NCI-H2081 treated with DMSO at 0.1 percent for 48 hours (cell line): Measurements from ENCODE around the gene NOTO.
A peak's percentile ranks its signal among the peaks of the same experiment; 100 is the strongest.
"Not testable (repeated sequence)": the region's sequence is repeated elsewhere in the genome, so short reads cannot be mapped to it uniquely, and the experiment has no call there.

ENCODE experiments used
- DNase-seq: peaks from one replicate; lab custom pipeline; 2025; lab: John Stamatoyannopoulos, UW

Gene NOTO

DNA sequence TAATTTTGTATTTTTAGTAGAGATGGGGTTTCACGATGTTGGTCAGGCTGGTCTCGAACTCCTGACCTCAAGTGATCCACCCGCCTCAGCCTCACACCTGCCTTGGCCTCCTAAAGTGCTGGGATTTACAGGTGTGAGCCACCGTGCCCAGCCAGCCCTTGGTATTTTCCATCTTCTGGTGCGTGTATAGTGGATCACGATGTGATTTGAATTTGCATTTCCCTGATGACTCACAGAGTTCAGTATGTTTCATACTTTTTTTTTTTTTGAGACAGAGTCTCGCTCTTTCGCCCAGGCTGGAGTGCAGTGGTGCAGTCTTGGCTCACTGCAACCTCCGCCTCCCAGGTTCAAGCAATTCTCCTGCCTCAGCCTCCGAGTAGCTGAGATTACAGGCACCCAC lies 2.1 kb upstream of the NOTO start:
- DNase-seq: not testable (repeated sequence)

DNA sequence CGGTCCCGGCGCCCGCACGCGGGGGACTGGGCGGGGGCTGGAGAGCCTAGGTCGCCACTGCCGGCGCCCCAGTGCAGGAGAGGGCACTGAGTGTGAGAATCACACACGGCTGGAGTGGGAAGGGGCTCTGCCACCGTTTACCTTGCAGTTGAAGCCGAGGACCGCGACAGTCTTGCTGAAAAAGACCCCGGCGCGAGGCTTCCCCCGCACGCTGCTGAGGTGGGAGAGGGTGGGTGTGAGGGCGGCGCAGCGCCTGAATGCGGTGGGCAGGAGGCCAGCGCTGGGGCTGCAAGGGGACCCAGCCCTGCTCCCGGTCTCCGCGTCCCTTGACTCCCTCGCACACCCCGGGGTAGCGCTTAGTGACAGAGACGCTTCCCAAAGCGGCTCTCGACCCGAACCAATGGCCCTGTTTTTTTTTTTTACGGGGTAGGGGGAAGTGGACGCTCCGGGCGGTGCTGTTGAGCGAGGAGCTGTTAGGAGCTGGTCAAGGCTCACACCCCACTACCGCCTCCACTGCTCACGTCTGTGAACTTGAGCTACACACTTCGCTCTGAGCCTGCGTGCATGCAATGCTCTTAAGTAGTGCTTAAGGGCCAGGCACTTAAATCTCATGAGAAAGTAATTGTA lies 794 bp downstream of the NOTO start:
- no peak for DNase-seq

DNA sequence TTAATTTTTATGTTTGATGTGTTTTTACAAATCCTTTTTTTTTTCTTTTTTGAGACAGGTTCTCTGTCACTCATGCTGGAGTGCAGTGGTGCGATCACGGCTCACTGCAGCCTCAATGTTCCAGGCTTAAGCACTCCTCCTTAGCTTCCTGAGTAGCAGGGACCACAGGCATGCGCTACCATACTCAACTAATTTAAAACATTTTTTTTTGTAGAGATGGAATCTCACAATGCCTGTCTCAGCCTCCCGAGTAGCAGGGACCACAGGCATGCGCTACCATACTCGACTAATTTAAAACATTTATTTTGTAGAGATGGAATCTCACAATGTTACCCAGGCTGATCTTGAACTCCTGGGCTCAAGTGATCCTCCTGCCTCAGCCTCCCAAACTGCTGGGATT lies 3.2 kb downstream of the NOTO start:
- no peak for DNase-seq

DNA sequence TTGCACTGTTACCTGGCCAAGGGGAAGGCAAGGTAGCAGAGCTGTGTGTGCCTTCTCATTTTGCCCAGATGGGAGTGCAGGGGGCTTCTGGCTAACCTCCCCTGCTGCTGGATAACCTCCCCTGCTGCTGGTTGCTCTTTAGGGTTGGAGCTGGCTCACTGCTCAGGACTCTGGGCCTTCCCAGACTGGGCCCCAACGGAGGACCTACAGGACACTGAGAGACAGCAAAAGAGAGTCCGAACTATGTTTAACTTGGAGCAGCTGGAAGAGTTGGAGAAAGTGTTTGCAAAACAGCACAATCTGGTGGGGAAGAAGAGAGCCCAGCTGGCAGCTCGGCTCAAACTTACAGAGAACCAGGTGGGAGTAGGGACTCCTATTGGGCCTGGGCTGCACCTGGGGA lies 5.9 kb downstream of the NOTO start:
- DNase-seq: no peak

DNA sequence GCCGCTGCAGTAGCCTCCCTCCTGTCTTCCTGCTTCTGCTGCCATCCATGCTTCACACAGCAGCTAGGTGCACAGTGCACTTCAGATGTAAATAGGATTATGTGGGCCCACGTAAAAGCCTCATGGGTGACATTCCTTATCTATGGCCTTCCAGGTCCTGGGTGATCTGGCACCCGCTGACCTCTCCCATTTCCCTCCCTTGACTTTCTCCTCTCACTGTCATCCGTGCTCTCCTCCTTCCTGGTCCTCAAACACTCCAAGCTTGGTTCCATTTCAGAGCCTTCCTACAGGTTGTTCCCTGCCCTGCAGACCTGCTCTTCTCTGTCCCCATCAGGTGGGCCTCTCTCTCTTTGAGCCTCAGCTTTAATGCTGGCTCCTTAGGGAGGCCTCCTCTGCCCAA lies 7.6 kb downstream of the NOTO start:
- no peak for DNase-seq

DNA sequence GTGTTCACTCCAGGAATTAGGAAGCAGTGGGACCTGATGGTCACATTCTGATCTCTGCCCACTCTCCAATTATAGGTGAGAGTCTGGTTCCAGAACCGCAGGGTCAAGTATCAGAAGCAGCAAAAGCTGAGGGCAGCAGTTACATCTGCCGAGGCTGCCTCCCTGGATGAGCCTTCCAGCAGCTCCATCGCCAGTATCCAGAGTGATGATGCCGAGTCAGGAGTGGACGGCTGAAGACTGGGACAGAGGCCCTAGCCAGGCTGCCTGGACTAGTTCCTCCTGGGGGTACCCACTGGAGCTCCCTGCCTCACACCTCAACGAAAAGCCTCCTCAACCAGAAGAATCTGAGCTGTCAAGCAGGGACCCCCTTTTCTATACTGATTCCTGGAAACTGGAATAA lies 8.3 kb downstream of the NOTO start:
- DNase-seq: no peak

DNA sequence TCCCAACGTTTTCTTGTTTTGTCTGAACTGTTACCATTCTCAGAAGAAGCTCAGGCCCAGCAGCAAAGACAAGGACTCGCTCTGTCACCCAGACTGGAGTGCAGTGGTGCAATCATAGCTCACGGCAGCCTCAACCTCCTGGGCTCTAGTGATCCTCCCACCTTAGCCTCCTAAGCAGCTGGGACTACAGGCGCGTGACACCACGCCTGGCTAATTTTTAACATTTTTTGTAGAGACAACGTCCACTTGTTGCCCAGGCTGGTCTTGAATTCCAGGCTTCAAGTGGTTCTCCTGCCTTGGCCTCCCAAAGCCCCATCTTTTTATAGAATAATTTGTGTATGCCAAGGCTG lies 9.7 kb downstream of the NOTO start:
- no peak for DNase-seq

DNA sequence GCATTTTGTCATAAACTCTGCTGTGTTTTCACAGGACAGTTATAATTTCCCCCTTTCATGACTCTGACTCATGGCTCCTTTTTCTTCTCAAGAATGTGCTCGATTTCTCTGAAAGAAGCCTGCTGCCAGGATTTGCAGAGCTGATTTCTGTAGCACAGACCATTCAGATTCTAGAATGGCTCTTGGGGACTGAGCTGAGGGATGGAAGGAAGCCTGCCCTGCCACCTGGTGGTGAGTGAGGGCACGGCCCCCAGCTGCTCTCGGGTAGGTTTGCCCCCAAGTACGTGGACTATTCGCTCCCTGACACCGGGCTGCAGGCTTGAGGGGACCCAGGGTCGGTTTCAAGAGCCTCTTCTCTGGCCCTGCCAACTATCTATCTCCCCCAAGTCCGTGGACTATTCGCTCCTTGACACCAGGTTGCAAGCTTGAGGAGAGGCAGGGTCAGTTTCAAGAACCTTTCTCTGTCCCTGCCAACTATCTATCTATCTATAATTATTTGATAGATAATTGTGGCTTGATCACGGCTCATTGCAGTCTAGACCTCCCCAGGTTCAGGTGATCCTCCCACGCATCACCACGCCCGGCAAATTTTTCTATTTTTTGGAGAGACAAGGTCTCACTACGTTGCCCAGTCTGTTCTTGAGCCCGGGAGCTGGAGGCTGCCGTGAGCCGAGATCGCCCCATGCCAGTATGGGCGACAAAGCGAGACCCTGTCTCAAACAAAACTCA lies 10.2 kb downstream of the NOTO start:
- DNase-seq: no peak

DNA sequence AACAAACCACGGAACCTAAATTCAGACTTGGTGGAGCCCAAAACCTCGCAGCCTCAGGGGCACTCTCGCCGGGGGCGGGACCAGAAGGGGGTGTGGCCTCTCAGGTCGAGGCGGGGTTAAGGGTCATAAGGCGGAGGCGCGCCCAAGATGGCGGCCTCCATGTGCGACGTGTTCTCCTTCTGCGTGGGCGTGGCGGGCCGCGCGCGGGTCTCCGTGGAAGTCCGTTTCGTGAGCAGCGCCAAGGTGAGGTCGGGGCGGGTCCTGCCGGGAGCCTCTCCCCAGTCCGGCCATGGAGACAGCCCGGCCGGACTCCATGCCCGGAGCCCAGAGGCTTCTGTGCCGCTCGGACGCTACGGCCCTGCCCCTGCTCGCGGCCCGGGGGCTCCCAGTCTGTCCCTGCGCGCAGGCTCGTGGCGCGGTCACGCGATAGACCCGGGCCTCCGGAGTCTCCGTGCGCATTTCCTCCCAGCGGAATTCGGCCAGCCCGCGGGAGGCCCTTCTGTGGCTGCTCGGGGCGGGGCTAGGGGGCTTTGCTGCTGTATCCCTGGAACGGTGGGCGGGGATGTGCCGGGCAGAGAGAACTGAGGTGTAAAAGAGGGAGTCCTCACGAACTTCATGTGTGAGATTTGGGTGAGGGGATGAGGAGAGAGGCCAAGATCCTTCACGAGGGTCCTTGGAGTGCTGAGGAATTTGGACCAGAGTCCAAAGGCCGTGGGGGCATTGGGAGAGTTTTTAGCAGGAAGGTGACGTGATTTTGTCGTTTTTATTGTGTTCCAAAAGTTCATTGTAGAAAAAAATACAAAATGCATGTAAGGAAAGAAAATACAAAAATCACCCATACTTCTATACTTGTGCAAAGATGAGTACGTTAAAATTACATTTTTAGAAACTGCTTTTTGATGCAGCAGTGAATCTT lies 12.0 kb downstream of the NOTO start, which contains the start of gene SMYD5:
Gene SMYD5 (plus strand): TSS at position 126 of the 916 bp plus-strand sequence. CDS start 22 bp downstream, at position 148.
- no peak for DNase-seq

DNA sequence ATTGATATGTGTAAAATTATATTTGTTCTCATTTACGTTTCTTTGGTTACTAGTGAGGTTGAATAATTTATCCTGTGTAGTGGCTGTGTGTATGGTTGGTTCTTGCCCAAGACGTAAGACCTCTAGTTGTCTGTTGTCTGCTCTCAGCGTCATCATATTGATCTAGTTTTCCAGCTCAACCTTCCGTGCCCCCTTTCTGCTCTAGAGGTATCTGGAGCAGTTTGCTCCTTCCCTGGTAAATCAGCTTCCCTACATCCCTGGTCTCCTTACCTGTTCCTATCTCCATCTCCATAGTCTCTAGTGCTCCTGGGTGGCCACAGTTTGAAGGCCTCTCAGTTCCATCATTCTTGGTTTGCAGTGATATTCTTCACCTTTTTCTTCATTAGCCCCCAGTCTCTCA lies 12.9 kb downstream of the NOTO start:
- DNase-seq: no peak

DNA sequence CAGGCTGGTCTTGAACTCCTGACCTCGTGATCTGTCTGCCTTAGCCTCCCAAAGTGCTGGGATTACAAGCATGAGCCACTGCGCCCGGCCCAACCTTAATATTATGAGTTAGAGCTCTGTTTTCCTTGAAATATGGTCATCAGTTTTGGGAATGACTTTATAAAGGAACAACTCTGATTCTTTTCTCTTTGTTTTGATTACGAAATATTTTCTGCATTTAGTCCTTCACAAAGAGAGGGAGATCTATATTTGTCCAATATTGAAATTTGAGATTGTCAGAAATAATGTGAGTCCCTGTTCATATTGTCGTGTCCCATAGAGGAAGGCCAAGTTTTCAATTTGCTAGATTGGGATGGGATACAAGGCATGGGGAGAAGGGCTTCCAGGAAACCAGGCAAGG lies 14.8 kb downstream of the NOTO start:
- no peak for DNase-seq

DNA sequence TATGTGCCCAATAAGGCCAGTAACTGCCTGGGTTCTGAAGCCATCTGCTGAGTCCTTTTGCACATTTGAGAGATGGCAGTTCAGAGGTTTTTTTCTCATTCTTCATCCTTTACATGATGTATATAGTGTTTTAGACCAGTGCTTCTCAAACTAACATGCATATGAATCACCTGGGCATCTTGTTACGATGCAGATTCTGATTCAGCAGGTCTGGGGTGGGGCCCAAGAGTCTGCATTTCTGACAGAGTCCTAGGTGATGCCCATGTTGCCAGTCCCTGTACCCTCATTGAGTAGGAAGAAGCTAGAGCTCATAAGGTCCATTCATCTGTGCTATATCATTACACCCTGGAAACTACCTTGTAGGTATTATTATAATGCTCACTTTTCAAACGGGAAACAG lies 15.5 kb downstream of the NOTO start:
- DNase-seq: no peak

DNA sequence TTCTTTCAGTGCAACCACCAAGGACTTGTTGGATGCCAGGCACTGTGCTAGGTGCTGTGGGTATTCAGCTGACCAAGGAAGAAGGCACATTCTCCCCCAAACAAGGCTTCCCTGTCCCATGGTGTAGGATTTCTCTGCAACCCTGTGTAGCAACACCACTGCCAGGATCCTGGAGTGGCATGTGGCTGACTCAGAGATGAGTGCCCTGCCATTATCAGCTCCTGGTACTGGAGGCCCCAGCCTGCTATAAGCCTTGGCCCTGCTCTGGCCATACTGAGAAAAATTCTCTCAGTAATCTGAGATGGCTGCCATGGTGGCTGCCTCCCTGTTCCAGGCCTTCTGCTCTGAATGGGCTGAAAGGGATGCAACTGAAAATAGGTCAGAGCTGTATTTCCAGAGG lies 15.9 kb downstream of the NOTO start:
- no peak for DNase-seq

DNA sequence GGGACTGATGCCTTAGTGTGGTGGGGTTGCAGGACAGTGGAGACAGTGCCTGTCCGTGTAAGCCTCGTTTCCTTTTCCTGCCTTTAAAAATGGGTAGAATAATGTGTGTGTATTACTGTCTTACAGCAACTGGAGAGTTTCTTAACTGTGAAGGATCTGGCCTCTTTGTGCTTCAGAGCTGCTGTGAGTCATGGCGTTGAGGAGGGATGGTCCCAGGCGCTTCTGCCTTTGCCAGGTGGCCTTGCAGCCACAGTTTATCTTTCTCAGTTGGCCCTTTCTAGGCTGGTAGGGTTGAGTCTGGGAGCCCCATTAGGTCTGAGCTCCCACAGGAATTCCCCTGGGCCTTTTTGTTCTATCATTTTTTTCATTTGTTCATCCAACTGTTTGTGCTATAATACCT lies 21.4 kb downstream of the NOTO start:
- no peak for DNase-seq

DNA sequence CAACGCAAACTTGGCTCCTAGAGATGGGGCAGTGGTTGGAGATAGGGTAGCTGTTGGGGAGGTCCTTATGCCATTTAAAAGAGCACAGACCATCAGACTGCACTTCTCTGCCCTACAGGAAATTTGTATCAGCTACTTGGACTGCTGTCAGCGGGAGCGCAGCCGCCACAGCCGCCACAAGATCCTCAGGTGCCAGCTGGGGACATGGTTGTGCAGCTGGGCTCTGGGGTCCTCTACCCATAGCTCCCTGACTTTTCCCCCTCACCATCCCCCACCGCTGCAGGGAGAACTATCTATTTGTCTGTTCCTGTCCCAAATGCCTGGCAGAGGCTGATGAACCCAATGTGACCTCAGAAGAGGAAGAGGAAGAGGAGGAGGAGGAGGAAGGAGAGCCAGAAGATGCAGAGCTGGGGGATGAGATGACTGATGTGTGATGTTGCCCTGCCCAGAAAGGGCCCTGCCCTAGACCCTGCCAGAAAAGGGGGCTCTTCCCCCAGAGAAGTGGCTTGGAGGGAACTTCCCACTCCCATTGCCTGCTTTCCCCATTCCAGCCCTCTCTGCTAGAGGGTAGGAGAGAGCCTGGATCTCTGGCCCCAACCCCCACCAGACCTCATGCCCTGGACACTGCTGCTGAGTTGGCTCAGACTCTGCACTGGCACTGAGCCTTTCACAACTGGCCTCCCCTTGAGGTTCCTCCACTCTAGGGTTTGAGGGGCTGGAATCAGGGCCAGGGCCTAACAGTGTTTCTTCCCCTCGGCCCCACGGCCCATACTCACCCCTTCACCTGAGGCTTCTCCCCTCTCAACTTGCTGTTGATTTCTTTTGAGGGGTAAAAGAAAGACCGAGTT lies 23.4 kb downstream of the NOTO start:
- DNase-seq: no peak

DNA sequence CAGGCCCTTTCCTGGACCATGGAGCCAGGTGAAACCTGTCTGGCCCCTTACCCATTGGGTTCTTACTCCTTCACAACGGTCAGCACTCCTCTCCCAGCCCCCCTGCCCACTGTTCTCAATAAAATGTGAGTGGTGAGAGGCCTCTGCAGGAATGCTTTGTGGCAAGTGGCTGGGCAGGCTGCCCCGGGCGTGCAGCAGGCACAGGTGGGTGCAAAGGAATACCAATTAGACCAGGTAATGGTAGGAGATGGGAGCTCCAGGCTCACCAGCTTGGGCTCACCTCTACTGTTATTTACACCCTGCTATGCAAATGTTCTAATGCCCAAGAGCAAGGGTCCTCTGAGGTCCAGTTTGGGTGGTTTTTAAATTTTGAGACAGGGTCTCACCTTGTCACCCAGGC lies 24.7 kb downstream of the NOTO start:
- no peak for DNase-seq

DNA sequence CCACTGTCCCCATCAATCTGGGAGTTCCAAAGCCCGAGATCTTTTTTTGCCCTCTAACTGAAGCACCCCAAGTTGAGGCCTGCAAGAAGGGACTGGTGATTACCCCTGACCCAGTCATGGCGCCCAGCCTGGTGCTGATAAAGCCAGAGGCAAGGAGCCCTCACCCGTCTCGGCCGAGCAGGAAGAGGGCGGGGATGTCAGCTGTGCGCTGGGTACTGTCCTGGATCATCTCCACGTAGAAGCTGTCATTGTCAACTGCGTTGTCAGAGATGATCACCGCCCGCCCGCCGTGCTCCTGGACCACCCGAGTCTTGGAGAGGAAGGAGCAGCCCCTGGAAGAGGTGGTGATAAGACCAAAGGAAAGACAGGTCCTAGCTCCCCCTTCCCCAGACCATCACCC lies 26.3 kb downstream of the NOTO start:
- no peak for DNase-seq

DNA sequence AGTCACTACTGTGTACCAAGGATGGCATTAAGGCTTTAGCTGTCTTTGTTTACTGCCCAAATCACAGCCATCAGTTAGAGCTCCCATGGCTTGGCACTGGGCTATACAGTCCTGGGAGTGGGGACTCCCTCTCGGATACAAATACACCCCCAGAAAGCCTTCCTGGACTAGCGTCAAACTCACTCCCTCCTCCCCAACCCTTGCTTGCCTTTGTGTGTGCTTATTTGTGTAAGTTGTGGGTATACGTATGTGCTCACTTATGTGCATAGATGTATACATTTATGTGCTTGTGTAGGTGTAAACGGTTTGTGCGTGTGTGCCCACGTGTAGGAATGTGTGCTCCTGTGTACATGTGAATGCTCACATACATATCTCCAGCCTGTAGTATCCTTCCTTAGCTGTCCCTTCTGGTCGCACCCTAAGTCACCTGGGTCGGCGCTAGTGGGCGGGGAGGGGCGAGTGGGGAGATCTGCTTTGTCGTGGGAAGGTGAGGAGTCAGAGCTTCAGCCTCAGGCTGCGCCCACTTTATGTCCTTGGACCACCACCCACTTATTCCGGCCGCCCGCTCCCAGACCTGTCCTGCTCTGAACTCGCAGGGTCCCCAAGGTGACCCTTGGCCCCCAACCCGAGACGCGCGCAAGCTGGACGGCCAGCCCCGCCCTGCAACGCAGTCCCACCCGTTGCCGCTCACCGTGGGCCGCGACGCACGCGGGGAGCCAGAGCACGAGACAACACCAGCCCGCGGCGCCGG lies 30.2 kb downstream of the NOTO start:
- no peak for DNase-seq

DNA sequence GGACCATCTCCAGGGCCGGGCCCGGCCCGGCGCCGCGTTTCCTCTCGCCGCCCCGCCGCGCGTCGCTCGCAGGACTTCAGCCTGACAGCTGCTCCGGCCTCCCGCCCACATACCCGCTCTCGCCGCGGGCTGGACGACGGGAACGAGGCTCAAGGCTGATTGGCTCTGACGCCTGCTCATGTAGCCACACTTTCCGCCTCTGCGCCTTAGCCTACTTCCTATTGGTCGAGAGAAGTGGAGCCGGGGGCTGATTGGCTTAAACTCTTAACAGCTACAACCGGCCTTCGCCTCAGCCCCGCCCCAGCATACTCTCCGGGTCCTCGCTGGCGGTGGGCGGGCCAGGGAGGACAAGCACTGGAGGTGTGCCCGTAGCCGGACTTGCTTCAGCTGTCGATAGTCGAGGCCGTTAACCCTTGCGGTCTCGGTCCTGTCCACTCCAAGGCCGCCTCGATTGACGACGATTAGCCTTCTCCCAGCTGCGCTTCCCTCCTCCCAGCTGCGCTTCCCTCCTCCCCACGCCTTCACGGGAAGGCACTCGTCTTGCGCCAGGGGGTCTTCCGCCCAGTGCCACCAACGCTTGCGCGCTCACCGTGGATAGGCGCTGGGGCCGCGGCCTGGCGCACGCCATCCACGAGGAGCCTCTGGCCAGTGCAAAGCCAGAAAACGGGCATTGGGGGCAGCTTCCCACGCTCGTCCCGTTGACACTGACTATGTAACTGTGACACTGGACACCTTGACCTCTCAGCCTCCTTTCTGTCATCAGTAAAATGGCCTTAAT lies 31.0 kb downstream of the NOTO start, which contains the start of gene PRADC1:
Gene PRADC1 (minus strand): TSS at position 86 of the 778 bp plus-strand sequence. CDS start 79 bp downstream, at position 7.
- DNase-seq: peak; percentile 98
